Vein endothelial cell (primary cell): ENCODE results near the gene MYLK4. TPM values are rescaled to one million over a fixed set of nuclear protein-coding genes. Genes with fewer than 3 reads are reported as not detected.

Source experiments
- total RNA-seq: library from RNA; depleted of rRNA; stranded (reverse); fragments of >200 nt; gene quantifications from 2 replicates; pipeline ENCODE4 v1.2.3, GENCODE V29; 2012

Gene MYLK4
- 0.65 and 1.1 TPM in 2 replicates for total RNA-seq

DNA sequence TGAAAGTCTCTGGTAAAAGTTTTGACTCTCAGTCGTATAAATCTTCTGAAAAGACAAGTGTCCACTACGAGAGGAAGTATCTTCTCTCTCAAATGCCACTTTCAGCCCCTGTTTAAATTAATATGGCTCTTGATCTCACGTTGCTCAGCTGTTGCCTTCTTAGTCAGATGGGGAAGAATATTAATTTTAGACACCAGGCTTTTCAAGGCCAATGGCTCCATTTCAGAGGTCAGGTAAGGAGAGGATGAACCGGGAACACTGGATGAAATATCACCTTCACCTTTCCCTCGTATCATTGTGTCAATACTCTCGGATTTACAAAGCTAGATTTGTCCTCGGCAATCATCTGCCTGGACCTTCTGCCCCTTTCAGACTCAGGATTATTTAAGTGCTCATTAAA, at the start of gene MYLK4:
Gene MYLK4 (minus strand): TSS at position 91 of the 400 bp plus-strand sequence. CDS start 1,628 bp downstream, outside the sequence.

DNA sequence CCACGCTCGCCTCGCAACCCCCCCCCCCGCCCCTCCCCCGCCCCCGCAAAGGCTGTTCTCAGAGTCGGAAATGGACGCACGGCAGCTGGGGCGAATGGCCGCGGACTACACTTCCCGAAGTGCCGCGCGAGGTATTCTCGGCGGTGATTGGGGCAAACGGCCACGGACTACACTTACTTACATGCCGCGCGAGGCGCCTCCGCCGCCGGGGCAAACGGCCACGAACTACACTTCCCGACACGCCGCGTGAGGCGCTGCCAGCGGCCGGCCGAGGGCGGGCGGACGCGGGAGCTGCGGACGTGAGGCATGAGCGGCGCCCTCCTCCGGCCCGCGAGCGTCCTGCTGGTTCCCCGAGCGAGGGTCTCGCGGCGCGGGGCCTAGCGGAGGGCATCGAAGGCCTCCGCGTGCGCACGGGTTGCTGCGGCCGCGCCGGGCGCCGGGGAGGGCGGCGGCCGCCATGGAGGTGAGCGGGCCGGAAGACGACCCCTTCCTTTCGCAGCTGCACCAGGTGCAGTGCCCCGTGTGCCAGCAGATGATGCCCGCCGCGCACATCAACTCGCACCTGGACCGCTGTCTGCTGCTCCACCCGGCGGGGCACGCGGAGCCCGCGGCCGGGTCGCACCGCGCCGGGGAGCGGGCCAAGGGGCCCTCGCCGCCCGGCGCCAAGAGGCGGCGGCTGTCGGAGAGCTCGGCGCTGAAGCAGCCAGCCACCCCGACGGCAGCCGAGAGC, 14.6 kb upstream of the MYLK4 start, which contains the start of gene WRNIP1:
Gene WRNIP1 (plus strand): TSS at position 228 of the 730 bp plus-strand sequence. CDS start 230 bp downstream, at position 458.

Other genes starting within 250 kb of the MYLK4 start
- 46.0 and 55.9 TPM in 2 replicates for gene WRNIP1, start 14.5 kb upstream of the MYLK4 start, total RNA-seq
- 23.2 and 29.7 TPM in 2 replicates for gene SERPINB1, start 90.9 kb upstream of the MYLK4 start, total RNA-seq
- gene SERPINB9, start 152.4 kb upstream of the MYLK4 start, total RNA-seq, result 130 and 141 TPM in 2 replicates
- 134 and 139 TPM in 2 replicates for gene SERPINB6, start 220.6 kb upstream of the MYLK4 start, total RNA-seq
- gene NQO2, start 249.0 kb upstream of the MYLK4 start, total RNA-seq, result 16.1 and 18.6 TPM in 2 replicates